ENCODE data around the gene SETX.
A peak's percentile ranks its signal among the peaks of the same experiment; 100 is the strongest.

SETX gene

GRCh38 chr9:132356324-132356924, 1.6 kb upstream of the SETX start:
- DNase-seq: no peak

DNA sequence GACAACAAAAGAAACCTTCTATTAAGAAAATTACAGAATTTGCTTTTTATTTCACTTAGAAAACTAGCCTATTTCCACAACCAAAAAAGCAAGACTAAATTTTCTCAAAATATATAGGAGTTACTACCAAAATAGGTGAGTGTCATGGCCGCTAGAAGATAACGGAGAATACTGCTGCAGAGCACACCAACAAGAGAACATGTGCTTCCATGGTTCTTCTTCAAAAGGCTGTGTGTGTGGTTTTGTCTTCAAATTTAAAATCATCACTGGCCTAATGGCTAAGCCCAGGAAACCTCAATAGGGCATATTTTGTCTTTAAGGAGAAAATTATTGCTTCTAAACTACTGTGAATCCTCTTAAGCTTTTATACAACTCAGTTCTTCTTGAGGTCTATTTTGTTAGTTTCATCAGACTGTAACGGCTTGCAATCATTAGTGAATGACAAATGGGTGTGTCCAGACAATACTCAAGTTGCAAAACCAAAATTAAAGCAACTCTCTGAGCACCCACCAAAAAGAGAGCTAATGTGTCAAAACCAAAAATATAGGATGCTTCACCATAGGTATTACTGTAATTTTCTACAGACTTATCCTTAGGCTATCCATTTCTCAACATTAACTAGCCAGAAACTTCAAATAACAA, 3.3 kb downstream of the SETX start:
- peak; percentile 17 for DNase-seq

GRCh38 chr9:132350861-132351315, 3.9 kb downstream of the SETX start:
- peak; percentile 57 for DNase-seq

DNA sequence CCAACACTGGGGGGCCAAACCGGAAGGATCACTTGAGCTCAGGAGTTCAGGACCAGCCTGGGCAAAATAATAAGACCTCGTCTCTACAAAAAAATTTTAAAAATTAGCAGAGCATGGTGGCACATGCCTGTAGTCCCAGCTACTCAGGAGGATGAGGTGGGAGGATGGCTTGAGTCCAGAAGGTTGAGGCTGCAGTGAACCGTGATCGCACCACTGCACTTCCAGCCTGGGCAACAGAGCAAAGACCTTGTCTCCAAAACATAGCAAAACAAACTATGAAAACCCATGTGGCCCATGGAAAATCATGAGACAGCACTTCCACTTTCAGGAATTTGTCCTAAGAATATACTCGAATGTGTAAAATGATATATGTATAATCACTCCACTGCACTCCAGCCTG, 6.1 kb downstream of the SETX start:
- DNase-seq: no peak

DNA sequence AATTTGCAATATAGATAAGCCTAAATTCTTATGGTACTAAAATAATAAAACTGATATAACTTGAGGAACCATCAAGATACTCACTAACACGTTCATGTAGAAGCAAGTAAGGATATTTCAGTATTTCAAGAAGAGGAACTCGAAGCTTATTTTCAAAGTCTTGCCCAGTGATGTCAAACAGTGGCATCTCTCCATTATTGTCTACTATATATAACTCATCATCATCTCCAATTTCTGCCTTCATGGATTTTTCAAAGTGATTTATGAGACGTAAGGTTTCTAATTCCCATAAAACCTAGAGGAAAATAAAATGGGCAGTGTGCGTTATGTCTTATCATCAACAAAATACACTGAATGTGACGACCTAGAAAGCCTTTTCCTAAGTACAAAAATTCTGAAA, 8.6 kb downstream of the SETX start:
- no peak for DNase-seq

- DNase-seq: no peak
These were observed 13.5 kb downstream of the SETX start for GRCh38 chr9:132341177-132341840.

DNA sequence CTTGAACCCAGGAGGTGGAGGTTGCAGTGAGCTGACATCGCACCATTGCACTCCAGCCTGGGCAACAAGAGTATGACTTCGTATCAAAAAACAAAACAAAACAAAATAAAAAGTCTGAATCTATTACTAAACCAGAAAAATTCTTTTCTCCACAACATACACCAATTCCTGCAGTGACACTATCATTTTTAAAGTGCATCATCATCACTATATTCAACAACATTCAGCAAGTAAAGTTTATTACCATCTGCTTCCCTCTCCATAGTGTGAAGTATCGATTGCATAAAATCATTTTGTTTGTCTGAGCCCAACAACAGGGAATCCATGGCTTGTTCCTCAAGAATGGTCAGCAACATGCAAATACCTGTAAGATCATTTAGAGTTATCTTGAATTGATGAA, 20.4 kb downstream of the SETX start:
- DNase-seq: no peak

- no peak for DNase-seq
These were observed 21.2 kb downstream of the SETX start for GRCh38 chr9:132333556-132333955.

- no peak for DNase-seq
These were observed 26.2 kb downstream of the SETX start for GRCh38 chr9:132328580-132328979.

GRCh38 chr9:132327537-132327936, 27.2 kb downstream of the SETX start:
- DNase-seq: no peak

DNA sequence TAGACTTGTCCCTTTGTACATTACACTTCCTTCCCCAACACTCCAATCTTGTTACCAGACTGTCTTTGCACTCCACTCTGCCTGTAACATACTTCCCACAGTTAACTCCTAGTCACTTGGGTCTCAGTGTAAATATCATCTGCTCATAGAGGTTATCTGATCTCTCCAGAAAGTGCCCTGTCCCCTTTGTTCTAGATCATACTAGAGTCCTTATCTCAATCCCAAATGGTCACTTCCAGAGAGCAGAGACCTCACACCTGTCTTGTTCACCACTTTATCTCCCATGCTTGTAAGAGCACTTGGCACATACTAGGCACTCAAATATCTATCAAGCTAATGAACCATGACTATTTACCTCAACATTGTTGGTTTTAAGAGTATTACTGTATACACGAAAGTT, 30.4 kb downstream of the SETX start:
- no peak for DNase-seq

- DNase-seq: no peak
These were observed 35.2 kb downstream of the SETX start for GRCh38 chr9:132319421-132320110.

GRCh38 chr9:132312873-132313272, 41.9 kb downstream of the SETX start:
- DNase-seq: no peak

DNA sequence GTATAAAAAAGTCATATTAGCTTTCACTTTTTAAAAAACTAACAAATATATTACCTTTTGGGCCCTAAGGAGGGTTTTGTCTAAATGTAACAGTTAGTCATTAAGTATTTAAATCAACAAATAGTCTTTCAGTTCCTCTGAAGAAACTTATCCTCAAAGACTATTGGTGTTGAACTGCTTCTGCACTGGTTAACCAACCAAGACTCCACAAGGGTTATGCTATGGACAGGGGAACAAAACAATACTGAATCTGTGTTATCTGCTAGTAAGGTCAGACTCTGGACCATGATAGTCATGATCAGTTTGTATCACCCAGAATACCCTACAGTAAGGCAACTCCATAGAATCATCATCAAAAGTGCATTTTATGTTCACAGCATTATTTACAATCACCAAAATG, 42.4 kb downstream of the SETX start:
- no peak for DNase-seq

DNA sequence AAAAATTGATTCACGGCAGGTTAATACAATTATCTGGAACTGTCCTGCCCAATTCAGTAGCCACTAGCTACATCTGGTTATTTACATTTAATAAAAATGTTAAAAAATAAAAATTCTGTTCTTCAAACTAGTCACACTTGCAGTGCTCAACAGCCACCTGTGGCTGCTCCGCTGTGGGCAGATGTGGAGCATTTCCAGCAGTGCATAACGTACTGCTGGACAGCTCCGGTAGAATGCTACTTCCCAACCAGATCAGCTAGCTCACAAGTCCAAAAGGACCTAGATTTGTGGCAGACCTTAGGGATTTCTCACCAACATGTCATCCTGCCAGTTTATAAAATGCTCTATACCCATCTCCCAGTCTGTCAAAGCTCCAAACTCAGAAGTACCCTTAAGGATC, 42.8 kb downstream of the SETX start:
- no peak for DNase-seq

GRCh38 chr9:132309056-132309455, 45.7 kb downstream of the SETX start:
- no peak for DNase-seq

GRCh38 chr9:132301521-132301920, 53.3 kb downstream of the SETX start:
- DNase-seq: no peak

- DNase-seq: no peak
These were observed 55.6 kb downstream of the SETX start for GRCh38 chr9:132299221-132299620.

DNA sequence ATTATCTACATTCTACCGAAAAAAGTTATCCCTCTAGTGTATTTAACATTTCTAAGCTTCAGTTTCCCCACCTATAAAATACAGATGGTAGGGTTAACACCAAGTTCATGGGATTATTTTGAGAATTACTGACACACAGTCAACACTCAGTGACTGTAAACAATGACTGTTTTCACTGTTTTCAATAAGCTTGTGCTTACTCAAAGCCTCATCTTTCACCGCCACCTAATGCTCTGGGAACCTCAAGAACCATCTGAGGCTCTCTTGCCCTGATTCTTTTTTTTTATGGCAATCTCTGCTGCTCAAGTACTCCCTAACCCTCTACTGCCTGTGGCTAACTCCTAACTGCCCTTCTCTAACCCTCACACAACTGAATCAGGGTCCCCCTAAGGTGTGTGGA, 59.6 kb downstream of the SETX start:
- DNase-seq: no peak

GRCh38 chr9:132293145-132293721, 61.6 kb downstream of the SETX start:
- DNase-seq: peak; percentile 37

DNA sequence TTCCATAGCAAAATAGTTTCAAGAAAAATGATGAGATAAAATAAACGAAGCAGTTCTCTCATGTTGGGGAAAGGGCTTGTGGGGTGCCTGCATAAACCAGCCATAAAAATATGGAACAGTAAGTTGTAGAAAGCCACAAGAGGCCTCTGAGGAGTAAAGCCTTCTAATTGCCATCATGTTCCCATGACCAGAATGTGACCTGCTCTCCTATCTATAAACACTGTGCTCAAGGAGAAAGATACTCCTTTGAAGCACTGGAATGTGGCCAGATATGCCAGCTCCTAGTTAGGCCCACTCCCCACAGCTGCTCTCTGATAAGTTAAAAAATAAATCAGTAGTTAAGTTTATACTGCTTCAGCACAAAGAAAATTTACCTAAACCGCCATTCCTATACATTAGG, 65.8 kb downstream of the SETX start:
- DNase-seq: no peak

- no peak for DNase-seq
These were observed 66.4 kb downstream of the SETX start for GRCh38 chr9:132288361-132288760.

DNA sequence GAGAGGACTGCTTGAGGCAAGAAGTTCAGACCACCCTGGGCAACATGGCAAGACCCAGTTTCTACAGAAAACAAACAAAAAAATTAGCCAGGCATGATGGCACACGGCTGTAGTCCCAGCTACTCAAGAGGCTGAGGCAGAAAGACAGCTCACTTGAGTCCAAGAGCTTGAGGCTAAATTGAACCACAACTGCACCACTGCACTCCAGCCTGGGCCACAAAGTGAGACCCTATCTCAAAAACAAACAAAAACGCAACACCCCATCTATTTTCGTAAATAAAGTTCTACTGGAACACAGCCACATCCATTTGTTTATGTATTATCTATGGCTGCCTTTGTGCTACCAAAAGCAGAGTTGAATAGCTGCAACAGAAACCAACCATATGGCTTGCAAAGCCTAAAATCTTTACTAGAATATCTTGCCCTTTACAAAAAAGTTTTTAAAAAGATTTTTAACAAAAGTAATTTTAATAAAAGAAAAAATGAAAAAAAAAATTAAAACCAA, 67.5 kb downstream of the SETX start:
- DNase-seq: no peak
